ENCODE results near the gene SPEN.
A peak's percentile ranks its signal among the peaks of the same experiment; 100 is the strongest.

SPEN gene

DNA sequence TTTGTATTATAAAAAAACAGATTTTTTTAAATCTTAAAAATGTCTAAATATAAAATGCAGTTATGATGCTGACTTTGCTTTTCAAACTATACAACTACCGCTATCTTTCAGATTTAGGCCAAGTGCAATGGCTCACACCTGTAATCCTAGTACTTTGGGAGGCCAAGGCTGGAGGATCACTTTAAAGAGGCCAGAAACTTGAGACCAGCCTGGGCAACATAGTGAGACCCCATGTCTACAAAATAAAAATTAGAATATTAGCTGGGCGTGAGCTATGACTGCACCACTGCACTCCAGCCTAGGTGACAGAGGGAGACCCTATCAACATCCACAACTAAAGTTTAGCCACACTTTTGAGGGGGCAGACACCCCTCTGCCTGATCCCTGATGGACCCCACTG is 108.0 kb downstream of the SPEN start:
- peaks cover 78% of the 10 kb centered on the region for H3K36me3 Mint-ChIP-seq (ENCODE audit: low read depth)
- DNase-seq: no peak
- no peaks in the 10 kb centered on the region for H3K27me3 Mint-ChIP-seq
- H3K9me3 Mint-ChIP-seq: no peaks in the 10 kb centered on the region
- no peak overlapping the region for H3K4me3 Mint-ChIP-seq
- peaks cover 91% of the 10 kb centered on the region for H3K4me1 Mint-ChIP-seq (ENCODE audit: low read depth)
- H3K27ac Mint-ChIP-seq: peak overlapping the region; percentile 94

DNA sequence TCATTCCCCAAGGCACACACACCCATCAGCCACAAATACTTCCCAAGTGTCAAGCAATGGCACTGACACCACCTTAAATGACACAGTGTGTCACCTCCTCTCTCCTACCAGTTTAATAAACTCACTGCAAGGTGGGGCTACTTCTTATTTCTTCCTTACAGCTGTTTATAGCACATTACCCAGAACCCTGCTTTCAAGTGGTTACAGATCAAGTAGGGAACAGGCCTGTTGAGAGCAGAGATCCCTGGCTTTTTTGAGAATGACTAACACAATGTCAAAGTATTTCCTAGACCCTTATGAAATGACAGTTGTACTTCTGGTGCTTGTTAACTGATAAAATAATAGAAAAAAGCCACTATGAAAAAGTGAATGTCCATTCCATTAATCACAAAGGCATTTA is 108.6 kb downstream of the SPEN start:
- H3K36me3 Mint-ChIP-seq (ENCODE audit: low read depth): peaks cover 79% of the 10 kb centered on the region

DNA sequence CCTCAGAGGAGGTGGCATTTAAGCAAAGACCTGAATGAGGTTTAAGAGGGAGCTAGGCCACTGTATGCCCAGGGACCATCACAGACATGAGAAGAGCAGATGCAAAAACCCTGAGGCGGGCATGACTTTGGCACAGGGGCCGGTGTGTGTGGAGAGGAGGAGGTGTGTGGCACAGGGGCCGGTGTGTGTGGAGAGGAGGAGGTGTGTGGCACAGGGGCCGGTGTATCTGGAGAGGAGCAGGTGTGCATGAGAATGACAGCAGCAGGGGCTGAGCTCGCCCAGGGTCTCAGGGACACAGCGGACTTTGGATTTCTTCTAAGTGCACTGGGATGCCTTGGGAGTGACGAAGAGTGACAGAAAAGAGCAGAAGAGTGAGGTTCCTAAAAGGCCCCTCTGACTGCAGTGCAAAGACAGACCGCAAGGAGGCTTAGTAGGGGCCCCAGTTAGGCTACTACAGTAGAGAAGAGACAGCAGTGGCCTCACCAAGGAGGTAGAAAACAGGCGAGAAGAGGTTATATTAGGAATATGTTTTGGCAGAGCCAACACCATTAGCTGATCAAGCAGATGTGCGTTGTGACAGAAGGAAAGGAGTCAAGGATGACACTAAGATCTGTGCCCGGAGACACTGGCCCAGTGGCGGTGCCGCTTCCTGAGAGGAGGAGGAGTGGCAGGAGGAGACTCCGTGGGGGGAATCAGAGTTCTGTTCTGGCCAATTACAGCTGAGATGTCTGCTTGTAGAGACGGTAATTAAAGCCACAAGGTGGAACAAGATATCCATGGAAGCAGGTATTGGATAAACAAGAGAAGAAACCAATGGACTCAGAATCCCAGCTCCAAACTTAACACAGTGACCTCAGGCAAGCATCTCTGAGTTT is 110.0 kb downstream of the SPEN start:
- Mint-ChIP-seq H3K36me3 (ENCODE audit: low read depth) (peaks cover 78% of the 10 kb centered on the region), H3K27ac (peak overlapping the region; percentile 94), H3K4me1 (ENCODE audit: low read depth) (peaks cover 90% of the 10 kb centered on the region), H3K27me3 (no peaks in the 10 kb centered on the region), H3K9me3 (no peaks in the 10 kb centered on the region), H3K4me3 (no peak overlapping the region)
- DNase-seq: peak; percentile 29

More for the DNA sequence above, 108.6 kb downstream of the SPEN start:
- Mint-ChIP-seq H3K4me3 (no peak overlapping the region), H3K9me3 (no peaks in the 10 kb centered on the region), H3K27ac (peak overlapping the region; percentile 94), H3K4me1 (ENCODE audit: low read depth) (peaks cover 91% of the 10 kb centered on the region), H3K27me3 (no peaks in the 10 kb centered on the region)
- no peak for DNase-seq

DNA sequence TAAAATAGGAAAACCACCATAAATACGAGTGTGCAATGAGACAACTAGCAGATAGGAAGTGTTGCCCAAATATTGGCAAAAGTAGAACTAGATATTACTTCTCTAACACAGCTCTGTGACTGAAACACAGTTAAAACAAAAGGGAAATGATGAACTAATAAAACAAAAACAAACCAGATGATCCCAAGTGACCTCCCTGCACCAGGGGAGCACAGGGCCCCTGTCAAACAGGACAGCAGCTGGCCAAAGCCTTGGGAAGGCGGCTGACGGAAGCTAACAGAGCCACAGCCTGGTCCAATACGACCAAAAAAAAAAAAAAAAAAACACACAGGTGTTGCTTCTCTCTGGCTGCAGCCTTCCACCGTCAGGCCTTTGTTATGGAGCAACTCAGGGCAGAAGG is 110.6 kb downstream of the SPEN start:
- Mint-ChIP-seq H3K4me3 (no peak overlapping the region), H3K4me1 (ENCODE audit: low read depth) (peaks cover 92% of the 10 kb centered on the region), H3K36me3 (ENCODE audit: low read depth) (peaks cover 79% of the 10 kb centered on the region), H3K27ac (peak overlapping the region; percentile 94), H3K27me3 (no peaks in the 10 kb centered on the region), H3K9me3 (no peaks in the 10 kb centered on the region)
- DNase-seq: no peak

DNA sequence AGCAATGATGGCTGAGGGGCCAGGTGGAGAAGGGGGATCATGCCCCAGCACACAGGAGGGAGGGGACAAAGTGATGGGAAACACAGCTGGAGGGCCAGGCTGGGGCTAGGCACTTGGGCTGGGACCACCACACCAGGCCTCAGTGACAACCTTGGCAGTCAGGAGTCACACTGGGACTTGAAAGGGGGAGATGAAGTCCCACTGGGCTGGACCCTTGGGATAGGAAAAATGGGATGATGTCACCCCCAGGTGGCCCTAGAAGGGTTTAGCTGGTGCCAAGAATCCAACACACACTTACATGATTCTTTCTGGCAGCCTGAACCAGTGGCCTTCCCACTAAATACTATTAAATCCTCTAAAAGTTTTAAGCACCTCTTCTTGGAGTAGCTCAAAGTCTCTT is 111.3 kb downstream of the SPEN start:
- DNase-seq: no peak
- H3K9me3 Mint-ChIP-seq: no peaks in the 10 kb centered on the region
- peak overlapping the region; percentile 94 for H3K27ac Mint-ChIP-seq
- H3K4me3 Mint-ChIP-seq: peak overlapping the region; percentile 39
- no peaks in the 10 kb centered on the region for H3K27me3 Mint-ChIP-seq
- peaks cover 79% of the 10 kb centered on the region for H3K36me3 Mint-ChIP-seq (ENCODE audit: low read depth)
- H3K4me1 Mint-ChIP-seq (ENCODE audit: low read depth): peaks cover 92% of the 10 kb centered on the region

DNA sequence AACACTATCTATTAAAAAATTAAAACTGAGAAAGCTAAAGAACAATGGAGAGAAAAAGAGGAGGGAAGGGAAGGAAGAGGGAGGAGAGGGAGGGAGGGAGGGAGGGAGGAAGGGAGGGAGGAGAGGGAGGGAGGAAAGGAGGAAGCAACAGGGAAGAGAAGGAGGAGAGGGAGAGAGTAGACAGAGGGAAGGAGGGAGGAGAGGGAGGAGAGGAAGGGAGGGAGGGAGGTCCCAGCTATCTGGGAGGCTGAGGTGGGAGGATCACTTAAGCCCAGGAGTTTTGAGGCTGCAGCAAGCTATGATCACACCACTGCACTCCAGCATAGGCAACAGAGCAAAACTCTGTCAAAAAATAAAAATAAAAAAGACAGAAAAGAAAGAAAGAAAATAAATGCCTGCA is 111.9 kb downstream of the SPEN start:
- Mint-ChIP-seq H3K9me3 (no peaks in the 10 kb centered on the region), H3K4me3 (peak overlapping the region; percentile 50), H3K4me1 (ENCODE audit: low read depth) (peaks cover 92% of the 10 kb centered on the region), H3K27me3 (no peaks in the 10 kb centered on the region), H3K36me3 (ENCODE audit: low read depth) (peaks cover 76% of the 10 kb centered on the region), H3K27ac (peak overlapping the region; percentile 94)
- DNase-seq: no peak

DNA sequence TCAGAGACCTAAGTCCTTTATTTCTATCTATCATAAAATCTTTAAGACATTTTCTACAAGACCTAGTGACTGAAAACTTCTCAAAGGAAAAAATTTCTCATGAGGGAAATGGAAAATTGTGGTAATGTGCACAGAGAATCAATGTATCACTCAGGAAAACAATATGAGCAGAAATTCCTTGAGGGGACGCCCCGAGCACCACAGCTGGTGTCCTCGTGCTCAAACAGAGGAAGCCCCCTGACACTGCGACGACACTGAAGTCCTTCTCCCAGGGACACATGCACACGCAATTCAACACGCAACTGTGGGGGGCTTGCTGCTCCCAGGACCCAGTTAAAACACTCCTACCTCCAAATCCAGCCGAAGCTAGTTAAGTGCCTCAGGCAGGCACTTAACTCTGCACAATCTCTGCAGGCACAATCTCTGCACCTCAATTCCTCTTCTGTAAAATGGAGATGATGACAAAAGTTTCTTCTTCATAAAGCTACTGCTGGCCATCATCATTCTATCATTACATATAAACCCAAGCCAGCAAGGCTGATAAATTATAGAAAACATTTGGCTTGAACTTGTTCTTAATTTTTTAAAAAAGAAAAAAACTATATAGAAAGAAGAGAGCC is 112.4 kb downstream of the SPEN start:
- Mint-ChIP-seq H3K4me1 (ENCODE audit: low read depth) (peaks cover 95% of the 10 kb centered on the region), H3K4me3 (peak overlapping the region; percentile 50), H3K27me3 (no peaks in the 10 kb centered on the region), H3K9me3 (no peaks in the 10 kb centered on the region), H3K36me3 (ENCODE audit: low read depth) (peaks cover 75% of the 10 kb centered on the region), H3K27ac (peak overlapping the region; percentile 94)
- no peak for DNase-seq

DNA sequence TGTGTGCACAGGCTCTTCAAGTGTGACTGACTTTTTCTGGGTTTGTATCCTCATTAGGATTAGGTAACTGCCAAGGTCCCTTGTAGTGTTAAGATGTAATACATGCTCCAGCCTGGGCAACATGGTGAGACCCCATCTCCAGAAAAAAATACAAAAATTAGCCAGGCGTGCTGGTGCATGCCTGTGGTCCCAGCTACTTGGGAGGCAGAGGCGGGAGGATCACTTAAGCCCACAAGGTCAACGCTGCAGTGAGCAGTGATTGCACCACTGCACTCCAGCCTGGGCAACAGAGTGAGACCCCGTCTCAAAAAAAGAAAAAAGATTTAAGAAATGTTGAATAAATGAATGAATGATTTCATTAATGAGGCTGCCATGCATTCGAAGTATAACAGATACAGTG is 113.3 kb downstream of the SPEN start:
- peak overlapping the region; percentile 86 for H3K27ac Mint-ChIP-seq
- DNase-seq: no peak
- H3K36me3 Mint-ChIP-seq (ENCODE audit: low read depth): peaks cover 69% of the 10 kb centered on the region
- H3K27me3 Mint-ChIP-seq: no peaks in the 10 kb centered on the region
- no peak overlapping the region for H3K4me3 Mint-ChIP-seq
- H3K9me3 Mint-ChIP-seq: no peaks in the 10 kb centered on the region
- peaks cover 96% of the 10 kb centered on the region for H3K4me1 Mint-ChIP-seq (ENCODE audit: low read depth)

DNA sequence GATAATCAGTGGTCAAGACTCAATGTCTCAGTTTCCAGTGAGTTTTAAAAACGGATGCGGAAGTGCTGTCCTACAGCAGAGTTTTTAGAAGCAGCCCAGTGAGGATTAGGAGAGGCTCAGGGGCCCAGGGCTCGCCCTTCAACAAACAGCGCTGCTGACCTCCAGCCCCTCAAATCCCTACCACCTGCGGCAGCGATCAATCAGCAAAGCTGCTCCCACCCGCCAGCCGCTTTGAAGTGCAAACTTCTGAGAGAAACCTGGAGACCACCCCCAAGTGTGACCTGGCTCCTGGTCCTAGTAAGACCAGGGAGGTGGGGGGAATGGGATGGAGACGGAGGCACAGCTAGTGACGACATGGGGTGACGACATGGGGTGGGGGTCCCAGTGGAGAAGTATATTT is 114.0 kb downstream of the SPEN start:
- DNase-seq: no peak
- Mint-ChIP-seq H3K9me3 (no peaks in the 10 kb centered on the region), H3K36me3 (ENCODE audit: low read depth) (peaks cover 63% of the 10 kb centered on the region), H3K27ac (peak overlapping the region; percentile 86), H3K4me1 (ENCODE audit: low read depth) (peaks cover 96% of the 10 kb centered on the region), H3K27me3 (no peaks in the 10 kb centered on the region), H3K4me3 (no peak overlapping the region)

DNA sequence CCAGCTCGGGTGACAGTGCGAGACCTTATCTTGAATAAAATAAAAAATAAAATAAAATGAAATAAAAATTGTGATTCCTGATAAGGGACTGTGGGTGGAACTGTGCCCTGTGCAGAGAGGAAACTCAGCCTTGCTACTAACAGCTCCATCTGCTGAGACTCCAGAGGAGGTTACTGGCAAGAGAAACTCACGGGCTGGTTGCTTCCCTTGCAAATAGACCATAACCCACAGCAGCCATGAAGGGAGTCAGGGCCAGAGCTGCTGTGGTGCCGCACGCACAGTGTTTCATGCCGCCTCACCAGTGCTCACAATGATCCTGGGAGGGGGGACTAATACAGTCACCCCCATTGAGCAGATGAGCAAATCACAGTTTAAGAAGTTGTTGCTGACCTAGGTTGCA is 114.7 kb downstream of the SPEN start:
- peaks cover 65% of the 10 kb centered on the region for H3K36me3 Mint-ChIP-seq (ENCODE audit: low read depth)
- no peaks in the 10 kb centered on the region for H3K9me3 Mint-ChIP-seq
- H3K27ac Mint-ChIP-seq: peak overlapping the region; percentile 100
- H3K4me1 Mint-ChIP-seq (ENCODE audit: low read depth): peaks cover 97% of the 10 kb centered on the region
- no peak for DNase-seq
- H3K4me3 Mint-ChIP-seq: no peak overlapping the region
- no peaks in the 10 kb centered on the region for H3K27me3 Mint-ChIP-seq

DNA sequence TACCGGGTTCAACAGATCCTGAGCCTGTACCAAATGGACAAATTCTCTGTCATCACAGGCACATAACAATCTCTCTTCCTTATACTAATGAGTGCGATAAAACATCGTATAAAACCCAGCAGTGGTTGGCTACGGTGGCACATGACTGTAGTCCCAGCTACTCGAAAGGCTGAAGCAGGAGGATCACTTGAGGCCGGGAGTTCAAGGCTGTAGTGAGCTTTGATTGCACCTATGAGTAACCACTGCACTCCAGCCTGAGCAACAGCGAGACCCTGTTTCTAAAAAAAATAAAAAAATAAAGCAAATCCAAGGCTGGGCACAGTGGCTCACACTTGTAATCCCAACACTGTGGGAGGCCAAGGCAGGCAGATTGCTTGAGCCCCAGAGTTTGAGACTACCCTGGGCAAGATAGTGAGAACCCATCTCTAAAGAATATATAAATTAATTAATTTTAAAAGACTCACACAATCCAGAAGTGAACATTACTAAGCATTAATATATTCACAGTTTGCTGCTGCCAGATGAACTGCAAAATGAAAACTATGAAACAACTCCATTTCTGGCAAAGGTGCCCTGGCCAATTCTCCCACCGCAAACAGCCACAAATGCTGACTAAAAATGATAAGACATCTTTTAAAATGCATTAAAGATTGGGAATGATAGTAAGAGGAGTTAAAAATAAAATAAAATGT is 115.3 kb downstream of the SPEN start:
- Mint-ChIP-seq H3K4me3 (peak overlapping the region; percentile 72), H3K9me3 (no peaks in the 10 kb centered on the region), H3K36me3 (ENCODE audit: low read depth) (peaks cover 65% of the 10 kb centered on the region), H3K27ac (peak overlapping the region; percentile 100), H3K27me3 (no peaks in the 10 kb centered on the region), H3K4me1 (ENCODE audit: low read depth) (peaks cover 97% of the 10 kb centered on the region)
- no peak for DNase-seq

DNA sequence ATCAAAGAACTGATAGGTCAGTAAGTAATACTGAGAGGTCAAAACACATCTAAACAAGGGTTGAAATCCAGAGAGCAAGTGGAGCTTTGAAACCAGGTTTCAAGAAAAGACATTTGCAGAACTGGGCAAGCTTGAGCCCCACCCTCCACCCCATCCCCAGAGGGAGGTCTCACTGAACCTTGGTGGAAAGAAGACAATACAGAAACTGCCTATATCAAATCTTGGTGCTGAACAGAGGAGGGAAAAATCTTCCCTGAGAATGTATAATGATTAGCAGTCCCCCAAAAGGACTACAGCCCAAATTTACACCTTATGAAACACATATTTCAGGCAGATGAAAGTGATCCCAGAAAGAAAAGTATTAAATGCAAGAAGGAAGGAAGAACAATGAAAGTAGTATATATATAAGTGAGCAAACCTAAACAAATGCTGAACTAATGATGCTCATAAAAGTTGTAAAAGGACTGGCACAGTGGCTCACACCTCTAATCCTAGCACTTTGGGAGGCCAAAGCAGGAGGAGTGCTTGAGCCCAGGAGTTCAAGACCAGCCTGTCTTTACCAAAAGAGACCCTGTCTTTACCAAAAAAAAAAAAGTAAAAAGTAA is 116.0 kb downstream of the SPEN start:
- Mint-ChIP-seq H3K27ac (peak overlapping the region; percentile 100), H3K9me3 (no peaks in the 10 kb centered on the region), H3K4me3 (peak overlapping the region; percentile 72), H3K4me1 (ENCODE audit: low read depth) (peaks cover 97% of the 10 kb centered on the region), H3K27me3 (no peaks in the 10 kb centered on the region), H3K36me3 (ENCODE audit: low read depth) (peaks cover 66% of the 10 kb centered on the region)
- DNase-seq: no peak

DNA sequence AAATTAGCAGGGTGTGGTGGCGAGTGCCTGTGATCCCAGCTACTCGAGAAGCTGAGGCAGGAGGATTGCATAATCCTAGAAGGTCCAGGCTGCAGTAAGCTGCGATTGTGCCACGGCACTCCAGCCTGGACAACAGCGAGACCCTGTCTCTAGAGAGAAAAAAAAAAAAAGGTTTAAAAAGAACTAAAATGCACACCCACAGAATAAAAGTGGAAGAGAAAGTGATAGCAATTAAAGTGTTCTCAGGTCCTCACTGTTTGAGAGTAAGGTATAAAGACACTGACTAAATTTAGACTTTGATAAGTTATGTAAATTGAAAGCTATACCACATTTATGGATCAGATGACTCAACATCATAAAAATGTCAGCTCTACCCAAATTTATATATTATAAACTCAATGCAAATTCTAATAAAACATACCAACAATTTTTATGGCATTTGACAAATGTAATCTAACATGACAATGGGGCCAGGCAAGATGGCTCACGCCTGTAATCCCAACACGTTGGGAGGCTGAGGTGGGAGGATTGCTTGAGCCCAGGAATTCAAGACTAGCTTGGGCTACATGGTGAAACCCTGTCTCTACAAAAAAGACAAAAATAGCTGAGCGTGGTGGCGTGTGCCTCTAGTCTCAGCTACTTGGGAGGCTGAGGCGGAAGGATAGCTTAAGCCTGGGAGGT is 116.6 kb downstream of the SPEN start:
- peak; percentile 62 for DNase-seq
- Mint-ChIP-seq H3K4me1 (ENCODE audit: low read depth) (peaks cover 96% of the 10 kb centered on the region), H3K27ac (peak overlapping the region; percentile 100), H3K4me3 (peak overlapping the region; percentile 72), H3K9me3 (no peaks in the 10 kb centered on the region), H3K27me3 (no peaks in the 10 kb centered on the region), H3K36me3 (ENCODE audit: low read depth) (peaks cover 68% of the 10 kb centered on the region)

DNA sequence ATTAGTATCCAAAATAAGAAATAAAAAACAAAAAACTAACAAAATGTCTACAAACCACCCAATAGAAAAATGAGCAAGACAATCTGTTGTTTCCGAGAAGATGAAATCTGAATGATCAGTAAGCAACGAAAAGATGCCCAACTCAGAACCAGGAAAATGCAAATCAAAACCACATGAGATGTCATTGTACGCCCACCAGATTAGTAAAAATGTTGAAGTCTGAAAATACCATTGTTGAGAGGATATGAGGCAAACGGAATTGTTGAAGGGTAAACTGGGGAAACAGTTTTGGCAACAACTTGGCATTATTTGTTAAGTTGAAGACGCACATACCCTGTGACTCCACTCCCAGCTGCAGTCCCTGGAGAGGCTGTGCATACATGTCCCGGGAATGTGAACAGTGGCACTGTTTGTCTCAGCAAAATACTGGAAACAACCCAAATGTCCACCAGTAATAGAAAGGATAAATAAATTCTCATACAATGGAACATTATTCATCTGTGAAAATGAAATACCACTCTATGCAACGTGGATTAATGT is 117.8 kb downstream of the SPEN start:
- Mint-ChIP-seq H3K4me3 (peak overlapping the region; percentile 72), H3K36me3 (ENCODE audit: low read depth) (peaks cover 74% of the 10 kb centered on the region), H3K9me3 (no peaks in the 10 kb centered on the region), H3K27ac (peak overlapping the region; percentile 100), H3K27me3 (no peaks in the 10 kb centered on the region), H3K4me1 (ENCODE audit: low read depth) (peaks cover 94% of the 10 kb centered on the region)
- DNase-seq: peak; percentile 65
